GM21528 (cell line): Measurements from ENCODE around the gene TMEM256.
"Not testable (repeated sequence)": the region's sequence is repeated elsewhere in the genome, so short reads cannot be mapped to it uniquely, and the experiment has no call there.

Experiments
- ATAC-seq: cut with Tn5 transposase; IDR thresholded peaks from one replicate; pipeline ENCODE4 v1.9.1; 2021; ENCODE audit warnings: mild to moderate bottlenecking, moderate library complexity; ENCODE audit not compliant: unreplicated experiment, low FRiP score

TMEM256 gene

DNA sequence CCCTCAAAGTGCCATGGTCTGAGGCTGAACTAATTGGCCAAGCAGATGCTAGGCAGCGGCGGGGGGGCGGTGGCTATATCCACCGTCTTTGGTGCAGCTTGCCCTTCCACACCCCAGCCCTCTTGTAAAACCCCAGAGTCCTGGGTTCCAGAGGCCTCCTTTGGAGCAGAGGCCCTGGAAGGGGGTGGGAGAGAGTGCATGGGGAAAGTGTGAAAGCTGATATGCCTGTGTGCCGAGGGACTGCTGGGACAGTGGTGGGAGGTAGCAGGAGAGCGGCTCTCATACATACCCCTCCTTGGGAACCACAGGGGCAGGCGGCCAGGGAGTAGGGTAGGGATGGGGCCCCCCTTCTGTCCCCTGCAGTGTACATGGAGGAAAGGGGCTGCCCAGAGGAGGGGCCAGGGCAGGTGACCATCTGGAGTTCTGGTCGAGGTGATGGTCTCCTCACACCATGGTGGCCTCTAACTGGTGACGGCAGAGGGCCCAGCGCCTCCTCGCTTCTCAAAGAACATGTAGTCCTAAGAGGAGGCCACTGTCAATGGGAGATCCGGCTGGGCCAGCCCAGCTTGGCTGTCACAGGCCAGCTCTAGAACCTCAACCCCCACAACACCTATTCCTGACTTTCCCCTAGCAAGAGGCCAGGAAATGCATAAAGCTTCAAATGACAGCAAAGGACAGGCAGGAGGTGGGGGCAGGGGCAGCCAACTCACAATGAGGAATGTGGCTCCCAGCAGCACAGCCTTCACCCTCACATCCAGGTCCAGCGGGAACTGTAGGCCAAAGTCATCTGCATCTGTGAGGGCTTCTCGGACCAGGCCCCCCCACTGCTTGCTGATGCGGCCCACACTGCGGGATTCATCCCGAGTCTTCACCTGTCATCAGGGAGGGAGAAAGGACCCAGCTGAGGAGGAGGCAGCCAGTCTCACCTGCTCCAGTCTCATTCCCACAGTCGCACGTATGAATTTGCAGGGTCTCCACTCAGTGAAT lies 13.7 kb downstream of the TMEM256 start:
- no peak for ATAC-seq

DNA sequence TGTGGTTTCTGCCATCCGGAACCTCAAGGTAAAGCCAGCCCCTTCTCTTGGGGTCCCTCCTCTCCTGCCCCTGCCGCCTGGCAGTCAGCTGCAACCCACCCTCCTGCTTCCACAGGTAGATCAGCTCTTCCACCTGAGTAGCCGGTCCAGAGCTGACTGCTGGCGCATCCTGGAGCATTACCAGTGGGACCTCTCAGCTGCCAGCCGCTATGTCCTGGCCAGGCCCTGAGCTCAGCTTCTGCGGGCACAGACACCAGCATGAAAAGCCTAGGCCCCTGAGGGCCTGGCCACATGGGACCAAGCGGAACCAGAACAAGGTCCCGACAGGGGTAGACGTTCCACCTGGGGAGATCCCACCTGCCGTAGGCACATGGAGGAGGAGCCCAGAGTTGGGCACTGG lies 15.0 kb downstream of the TMEM256 start:
- no peak for ATAC-seq

DNA sequence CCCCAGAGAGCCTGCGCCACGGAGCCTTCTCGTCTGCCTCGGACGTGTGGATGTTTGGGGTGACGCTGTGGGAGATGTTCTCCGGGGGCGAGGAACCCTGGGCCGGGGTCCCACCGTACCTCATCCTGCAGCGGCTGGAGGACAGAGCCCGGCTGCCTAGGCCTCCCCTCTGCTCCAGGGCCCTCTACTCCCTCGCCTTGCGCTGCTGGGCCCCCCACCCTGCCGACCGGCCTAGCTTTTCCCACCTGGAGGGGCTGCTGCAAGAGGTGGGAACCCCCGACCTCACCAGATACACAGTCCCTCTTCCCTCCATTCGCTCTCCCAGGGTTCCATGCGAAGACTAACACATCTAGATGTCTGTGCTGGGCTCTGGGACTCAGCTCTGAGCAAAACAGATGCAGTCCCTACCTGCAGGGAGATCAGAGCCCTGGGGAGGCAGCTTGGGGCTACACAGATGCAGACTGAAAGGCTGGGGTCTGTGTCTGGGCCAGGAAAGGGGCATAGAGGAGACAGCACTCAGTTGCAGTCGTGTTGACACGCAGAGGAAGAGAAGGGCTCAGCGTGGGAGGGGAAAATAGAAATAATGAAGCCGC lies 19.3 kb downstream of the TMEM256 start:
- ATAC-seq = no peak

DNA sequence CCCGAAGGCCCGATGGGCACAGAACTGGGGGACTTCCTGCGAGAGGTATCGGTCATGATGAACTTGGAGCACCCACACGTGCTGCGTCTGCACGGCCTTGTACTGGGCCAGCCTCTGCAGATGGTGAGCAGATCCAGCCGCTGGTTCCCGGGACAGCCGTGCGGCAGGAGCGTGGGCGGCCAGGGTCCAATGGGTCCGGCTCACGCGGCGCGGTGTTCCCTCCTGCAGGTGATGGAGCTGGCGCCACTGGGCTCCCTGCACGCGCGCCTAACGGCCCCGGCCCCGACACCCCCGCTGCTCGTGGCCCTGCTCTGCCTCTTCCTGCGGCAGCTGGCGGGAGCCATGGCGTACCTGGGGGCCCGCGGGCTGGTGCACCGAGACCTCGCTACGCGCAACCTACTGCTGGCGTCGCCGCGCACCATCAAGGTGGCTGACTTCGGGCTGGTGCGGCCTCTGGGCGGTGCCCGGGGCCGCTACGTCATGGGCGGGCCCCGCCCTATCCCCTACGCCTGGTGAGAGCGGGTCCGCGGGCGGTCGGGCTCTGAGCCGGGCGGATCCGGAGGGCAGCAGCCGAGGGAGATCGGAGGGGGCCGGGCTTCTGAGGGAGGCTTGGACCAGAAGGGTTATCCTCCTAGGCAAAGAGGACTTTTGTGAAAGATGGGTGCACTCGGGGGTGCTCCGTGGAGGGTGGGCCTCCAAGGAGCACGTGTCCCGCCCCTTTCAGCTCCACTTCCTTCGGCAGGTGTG lies 20.0 kb downstream of the TMEM256 start:
- ATAC-seq = no peak

DNA sequence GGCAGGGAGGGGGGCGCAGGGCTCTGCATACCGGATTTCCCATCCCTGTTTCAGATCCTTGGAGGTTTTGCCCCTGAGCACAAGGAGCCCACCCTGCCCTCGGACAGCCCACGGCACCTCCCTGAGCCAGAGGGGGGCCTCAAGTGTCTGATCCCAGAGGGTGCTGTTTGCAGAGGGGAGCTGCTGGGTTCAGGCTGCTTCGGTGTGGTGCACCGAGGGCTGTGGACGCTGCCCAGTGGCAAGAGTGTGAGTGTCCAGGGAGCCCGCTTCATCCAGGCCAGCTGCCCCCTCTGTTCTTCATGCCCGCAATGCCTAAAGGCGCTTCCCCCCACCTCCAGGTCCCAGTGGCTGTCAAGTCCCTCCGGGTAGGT lies 20.5 kb downstream of the TMEM256 start:
- no peak for ATAC-seq

DNA sequence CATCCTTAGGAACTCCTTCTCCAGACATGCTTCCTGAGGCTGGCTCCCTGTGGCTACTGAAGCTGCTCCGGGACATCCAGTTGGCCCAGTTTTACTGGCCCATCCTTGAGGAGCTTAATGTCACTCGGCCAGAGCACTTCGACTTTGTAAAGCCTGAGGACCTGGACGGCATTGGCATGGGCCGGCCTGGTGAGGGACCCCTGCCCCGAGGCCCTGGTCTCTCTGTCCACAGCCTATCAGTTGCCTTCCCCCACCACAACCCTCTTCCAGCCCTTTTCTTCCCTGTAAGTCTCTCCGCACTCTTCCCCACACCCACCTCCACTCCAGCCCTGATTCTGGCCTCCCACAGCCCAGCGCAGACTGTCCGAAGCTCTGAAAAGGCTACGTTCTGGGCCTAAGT lies 21.0 kb downstream of the TMEM256 start:
- ATAC-seq = no peak

DNA sequence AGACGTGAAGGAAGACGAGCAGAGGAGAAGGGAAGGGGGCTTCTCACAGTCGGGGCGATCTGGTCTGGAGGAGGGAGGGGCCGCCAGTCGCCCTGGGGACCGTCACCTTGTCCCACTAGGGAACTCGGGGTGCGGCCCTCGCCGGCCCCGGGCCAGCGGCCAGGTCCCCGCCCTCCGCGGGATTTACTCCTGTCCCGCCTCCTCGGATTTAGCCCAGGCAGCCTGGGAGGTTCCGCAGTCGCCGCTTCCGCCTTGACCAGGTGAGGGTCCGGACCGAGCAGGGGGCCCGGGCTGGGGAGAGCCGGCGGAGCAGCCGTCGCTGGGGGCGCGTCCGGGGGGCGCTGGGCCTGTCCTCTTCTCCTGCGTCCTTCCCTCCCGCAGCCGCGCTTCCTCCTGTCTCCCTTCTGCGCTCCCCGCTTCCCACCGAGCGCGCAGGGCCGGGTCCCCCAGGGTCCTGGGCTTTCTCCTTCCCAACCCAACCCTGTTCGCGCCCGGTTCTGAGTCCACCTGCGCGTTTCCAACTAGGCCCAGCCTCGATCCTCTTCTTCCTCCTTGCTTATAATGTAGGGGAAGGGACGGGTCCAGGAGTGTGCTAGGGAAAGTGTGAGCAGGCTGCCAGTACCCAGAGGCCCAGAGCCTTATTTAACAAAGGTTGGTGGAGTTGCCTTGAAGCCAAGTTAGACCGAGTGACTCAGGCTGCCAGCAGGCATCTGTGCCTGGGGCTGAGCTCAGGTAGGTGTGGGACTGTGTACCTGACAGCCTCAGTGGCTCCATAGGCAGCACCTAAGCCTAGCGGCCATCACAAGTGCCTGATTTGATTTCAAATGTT lies 22.8 kb downstream of the TMEM256 start, which contains the start of gene TNK1:
Gene TNK1, plus strand, starts transcription at position 235 of the 829 bp plus-strand sequence. CDS start 1,838 bp downstream, outside the sequence.
- ATAC-seq = no peak

DNA sequence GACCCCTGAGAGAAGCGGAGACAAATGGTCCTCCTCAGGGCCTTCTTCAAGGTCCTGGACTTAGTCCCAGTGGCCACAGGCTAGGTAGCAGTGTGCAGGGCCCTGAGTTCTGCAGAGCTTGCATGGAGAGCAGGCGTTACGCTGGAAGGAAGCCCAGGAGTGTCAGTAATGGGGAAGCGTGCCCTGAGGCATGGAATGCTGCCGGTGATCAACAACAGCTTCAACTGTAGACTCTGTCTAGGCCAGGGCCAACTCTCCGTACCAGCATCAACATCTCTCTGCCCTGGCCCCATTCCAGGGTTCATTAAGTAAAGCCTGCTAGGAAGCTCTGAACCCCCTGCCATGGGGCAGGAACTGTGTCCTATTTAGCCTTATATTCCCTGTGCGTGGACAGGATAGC lies 23.6 kb downstream of the TMEM256 start:
- no peak for ATAC-seq

DNA sequence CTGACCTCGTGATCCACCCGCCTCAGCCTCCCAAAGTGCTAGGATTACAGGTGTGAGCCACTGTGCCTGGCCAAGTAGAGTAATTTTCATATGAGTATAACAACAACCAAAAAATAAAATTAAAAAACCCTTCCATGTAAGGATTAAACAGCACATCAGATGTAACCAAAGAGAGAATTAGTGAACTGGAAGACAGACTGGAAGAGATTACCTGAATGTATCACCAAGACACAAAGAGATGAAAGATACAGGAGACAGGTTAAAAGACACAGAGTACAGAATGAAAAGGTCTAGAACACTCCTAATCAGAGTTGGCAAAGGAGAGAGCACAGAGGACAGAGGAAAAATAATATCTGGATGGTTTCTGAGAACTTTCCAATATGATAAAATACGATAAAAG lies 24.8 kb downstream of the TMEM256 start:
- no peak for ATAC-seq

DNA sequence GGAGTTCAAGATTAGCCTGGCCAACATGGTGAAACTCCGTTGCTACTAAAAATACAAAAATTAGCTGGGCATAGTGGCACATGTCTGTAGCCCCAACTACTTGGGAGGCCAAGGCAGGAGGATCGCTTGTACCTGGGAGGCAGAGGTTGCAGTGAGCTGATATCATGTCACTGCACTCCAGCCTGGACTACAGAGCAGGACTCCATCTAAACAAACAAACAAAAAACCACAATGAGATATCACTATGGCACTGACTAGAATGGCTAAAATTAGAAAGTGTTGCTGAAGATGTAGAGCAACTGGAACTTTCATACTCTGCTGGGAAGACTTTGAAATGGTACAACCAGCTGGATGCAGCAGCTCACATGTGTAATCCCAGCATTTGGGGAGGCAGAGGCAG lies 29.5 kb downstream of the TMEM256 start:
- ATAC-seq = no peak

DNA sequence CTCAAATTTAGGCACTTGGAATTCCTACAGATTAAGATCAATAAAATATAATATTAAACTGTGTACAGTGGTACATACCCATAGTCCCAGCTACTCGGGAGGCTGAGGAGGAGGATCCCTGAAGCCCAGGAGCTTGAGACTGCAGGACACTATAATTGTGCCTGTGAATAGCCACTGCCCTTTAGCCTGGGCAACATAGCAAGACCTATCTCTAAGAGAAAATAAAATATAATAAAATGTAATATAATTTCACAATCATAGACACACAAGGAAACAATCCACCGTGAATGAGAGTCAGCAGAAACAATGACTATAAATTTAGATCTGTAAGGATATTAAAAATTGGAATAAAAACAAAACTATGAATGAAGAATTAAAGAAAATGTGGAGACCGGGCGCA lies 33.0 kb downstream of the TMEM256 start:
- ATAC-seq = no peak

DNA sequence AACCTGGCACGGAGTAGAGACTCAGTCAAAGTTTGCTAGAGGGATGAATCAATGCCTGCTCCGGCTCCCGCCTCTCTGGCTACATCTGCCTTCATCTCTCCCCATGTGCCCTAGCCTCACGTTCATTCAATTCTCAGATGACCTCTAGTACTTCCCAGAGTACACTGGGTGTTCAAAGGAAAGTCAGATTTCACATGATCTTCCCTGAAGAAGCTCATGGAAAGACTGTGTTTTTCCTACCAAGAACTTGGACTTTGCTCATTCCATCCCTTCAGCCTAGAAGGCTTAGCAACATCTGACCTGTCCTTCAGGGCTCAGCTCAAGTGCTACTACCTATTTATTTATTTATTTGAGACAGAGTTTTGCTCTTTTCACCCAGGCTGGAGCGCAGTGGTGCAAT lies 34.1 kb downstream of the TMEM256 start:
- no peak for ATAC-seq

DNA sequence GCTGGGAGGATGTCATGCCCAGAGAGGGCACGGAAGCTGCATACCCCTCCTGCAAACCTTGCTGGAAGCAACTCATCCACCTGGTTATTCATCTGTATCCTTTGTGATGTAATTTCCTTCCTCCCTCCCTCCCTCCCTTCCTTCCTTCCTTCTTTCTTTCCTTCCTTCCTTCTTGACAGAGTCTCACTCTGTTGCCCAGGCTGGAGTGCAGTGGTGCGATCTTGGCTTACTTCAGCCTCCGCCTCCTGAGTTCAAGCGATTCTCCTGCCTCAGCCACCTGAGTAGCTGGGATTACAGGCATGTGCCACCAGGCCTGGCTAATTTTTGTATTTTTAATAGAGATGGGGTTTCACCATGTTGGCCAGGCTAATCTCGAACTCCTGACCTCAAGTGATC lies 35.3 kb downstream of the TMEM256 start:
- not testable (repeated sequence) for ATAC-seq

DNA sequence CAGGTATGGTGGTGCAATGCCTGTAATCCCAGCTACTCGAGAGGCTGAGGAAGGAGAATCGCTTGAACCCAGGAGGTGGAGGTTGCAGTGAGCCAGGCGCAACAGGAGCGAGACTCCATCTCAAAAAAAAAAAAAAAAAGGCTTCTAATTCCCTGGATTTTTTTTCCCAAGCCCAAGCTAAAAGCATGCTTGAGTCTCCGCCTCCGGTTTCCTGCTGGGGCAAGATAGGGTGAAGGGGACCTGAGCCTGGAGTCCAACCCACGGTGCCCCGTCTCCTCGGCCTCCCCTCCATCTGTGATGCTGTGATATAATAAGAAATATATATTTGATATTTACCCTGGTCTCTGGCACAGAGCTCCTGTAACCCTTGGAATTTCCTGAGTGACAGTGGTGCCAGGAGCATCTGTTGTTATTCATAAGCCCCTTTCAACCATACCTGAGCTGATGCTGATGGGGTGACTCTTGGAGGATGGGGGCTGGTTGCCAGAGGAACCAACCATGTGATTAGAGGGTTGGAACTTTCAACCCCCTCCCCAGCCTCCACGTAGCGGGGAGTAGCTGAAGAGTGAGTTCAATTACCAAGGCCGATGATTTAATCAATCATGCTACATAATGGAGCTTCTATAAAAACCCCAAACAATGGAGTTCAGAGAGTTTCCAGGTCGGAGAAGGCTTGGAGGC lies 35.8 kb downstream of the TMEM256 start:
- ATAC-seq = no peak

DNA sequence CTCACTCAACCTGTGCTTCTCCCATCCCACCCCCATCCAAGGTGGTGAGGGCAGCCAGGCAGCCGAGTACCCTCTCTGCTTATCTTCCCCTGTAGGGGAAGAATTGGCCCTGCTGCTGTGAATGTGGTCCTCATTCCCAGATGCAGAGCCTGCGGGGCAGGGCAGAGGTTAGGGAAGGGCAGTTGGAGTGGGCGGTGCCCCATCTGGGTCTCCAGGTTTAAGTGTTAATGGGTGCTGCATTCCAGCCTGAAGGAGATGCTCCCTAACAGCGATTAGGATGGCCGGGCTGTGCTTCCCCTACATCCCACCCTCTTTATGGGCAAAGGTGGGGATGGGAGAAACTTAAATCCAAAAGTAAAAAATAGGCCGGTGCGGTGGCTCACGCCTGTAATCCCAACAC lies 36.8 kb downstream of the TMEM256 start:
- no peak for ATAC-seq

DNA sequence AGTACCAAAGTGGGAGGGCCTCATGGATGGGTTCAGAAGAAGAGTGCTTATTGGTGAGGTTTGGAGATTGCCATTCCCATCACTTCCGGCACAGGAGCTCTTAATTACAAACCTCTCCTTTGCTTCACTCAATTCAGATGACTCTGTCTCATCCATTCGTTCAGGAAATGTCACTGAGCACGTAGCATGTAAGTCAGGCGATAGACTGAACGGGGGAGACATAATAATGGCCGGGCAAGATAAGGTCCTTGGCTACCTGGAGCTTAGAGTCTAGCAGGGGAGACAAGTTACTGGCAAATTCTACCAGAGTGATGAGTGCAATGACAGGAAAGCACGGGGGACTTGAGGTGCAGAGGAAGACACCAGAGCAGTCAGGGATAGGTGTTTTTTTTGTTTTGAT lies 37.9 kb downstream of the TMEM256 start:
- not testable (repeated sequence) for ATAC-seq

DNA sequence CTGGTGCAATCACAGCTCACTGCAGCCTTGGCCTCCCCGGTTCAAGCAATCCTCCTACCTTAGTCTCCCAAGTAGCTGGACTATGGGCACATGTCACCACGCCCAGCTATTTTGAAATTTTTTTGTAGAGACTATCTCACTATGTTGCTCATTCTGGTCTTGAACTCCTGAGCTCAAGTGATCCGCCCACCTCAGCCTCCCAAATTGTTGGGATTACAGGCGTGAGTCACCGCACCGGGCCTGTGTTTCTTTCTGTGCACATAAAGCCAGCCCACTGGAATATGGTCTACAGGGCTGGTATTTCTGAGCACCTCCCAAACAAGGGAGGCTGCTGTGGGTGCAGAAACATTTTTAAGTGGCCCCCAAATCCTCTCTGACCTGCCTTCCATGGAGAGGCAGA lies 40.6 kb downstream of the TMEM256 start:
- no peak for ATAC-seq

DNA sequence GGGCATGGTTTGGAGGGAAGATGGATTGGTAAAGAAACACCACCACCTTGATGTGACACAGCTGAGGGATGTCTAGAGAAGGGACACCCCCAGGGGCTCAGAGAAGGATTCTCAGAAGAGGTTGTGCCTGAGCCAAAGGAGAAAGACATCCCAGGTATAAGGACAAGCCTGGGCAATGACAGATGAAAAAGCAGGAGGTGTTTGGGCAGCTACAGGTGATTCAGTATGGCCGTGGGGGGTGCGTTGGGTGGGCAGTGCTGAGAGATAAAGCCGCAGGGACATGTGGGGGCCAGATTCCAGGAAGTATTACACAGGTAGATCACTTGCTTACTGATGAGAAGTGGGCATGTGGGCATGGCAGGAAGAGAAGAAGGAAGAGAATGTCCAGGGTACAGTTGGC lies 42.0 kb downstream of the TMEM256 start:
- no peak for ATAC-seq

DNA sequence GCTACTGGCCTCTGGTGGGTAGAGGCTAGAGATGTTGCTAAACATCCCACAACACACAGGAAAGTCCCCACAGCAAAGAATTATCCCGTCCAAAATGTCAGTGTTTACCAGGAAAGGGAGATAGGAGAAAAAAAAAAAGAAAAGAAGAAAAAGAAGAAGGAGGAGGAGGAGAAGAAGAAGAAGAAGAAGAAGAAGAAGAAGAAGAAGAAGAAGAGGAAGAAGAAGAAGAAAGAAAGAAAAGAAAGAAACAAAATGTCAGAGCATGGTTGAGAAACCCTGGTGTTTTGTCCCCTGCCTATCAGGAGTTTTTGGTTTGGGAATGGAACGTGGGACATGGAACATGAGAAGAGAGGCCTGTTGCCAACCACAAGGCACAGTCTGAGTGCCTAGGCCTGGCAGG lies 46.5 kb downstream of the TMEM256 start:
- ATAC-seq = no peak

DNA sequence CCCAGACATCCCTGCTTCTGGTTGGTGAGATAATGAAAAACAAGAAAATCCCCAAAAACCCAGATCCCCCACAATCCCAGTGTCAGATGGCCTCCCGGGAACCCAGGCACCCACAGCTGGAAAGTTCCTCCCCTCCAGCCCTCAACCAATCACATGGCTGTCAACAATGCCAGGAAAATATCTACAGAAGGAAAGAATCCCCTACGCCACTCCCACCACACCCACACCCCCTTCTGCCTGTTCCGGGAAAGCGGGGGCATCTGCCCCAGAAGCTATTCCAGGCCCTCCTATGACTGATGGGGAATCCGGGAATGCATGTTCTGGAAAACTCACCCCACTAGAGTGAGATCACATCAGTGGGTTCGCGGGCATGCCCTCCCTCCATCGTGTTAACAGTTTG lies 47.1 kb downstream of the TMEM256 start:
- no peak for ATAC-seq
